NCI-H1436 (cell line): Measurements from ENCODE around the gene FOXD4L6.
"Not testable (repeated sequence)": the region's sequence is repeated elsewhere in the genome, so short reads cannot be mapped to it uniquely, and the experiment has no call there.

ENCODE experiments used
- DNase-seq: peaks from one replicate; lab custom pipeline; 2025; lab: John Stamatoyannopoulos, UW

Gene FOXD4L6

DNA sequence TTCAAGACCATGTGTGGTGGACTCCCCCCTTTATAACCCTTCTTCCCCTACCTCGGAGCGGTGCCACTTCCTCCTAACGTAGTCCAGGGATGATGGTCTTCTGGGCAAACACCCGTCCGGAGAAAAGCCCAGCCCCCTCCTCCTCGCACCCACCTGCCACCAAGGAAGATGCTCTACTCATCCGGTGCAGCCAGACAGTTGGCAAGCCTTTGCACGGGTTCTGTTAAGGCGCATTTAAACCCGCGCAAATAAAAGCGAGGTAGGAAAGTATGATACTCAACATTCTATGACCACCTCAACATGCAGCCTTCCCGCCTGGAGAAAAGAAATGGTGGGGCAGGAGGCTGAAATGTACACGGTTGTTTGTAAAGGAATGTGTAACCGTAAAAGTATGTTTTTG, at the start of gene FOXD4L6:
Gene FOXD4L6, minus strand, starts transcription at position 101 of the 400 bp plus-strand sequence. CDS start 298 bp downstream, outside the sequence.
- DNase-seq = not testable (repeated sequence)

- not testable (repeated sequence) for DNase-seq
Measured at GRCh38 chr9:41174994-41175393, 46.5 kb upstream of the FOXD4L6 start.

- DNase-seq = not testable (repeated sequence)
Measured at GRCh38 chr9:41150116-41150515, 21.6 kb upstream of the FOXD4L6 start.

DNA sequence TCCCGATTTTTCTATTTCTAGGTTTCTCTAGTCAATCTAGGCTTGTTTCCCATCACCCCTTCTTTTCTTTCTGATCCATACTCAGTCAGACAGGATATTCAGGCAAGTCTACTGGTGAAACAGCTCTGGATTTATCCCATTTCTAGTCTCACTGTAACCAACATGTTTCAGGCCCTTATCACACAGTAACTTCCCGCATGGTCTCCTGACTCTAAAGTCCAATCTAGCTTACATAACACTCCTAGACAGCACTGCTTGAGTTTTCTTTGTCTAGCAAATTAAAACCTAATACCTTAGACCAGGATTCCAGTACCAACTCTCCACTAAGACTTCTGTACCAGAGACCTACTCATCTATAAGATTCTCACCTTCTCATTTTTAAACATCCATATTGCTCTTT, 13.4 kb upstream of the FOXD4L6 start:
- not testable (repeated sequence) for DNase-seq

GRCh38 chr9:41126746-41127446, 1.6 kb downstream of the FOXD4L6 start:
- DNase-seq = not testable (repeated sequence)

- not testable (repeated sequence) for DNase-seq
Measured at GRCh38 chr9:41125936-41126335, 2.5 kb downstream of the FOXD4L6 start.

GRCh38 chr9:41125109-41125658, 3.3 kb downstream of the FOXD4L6 start:
- DNase-seq = not testable (repeated sequence)

- not testable (repeated sequence) for DNase-seq
Measured at GRCh38 chr9:41124250-41125108, 4.0 kb downstream of the FOXD4L6 start.

DNA sequence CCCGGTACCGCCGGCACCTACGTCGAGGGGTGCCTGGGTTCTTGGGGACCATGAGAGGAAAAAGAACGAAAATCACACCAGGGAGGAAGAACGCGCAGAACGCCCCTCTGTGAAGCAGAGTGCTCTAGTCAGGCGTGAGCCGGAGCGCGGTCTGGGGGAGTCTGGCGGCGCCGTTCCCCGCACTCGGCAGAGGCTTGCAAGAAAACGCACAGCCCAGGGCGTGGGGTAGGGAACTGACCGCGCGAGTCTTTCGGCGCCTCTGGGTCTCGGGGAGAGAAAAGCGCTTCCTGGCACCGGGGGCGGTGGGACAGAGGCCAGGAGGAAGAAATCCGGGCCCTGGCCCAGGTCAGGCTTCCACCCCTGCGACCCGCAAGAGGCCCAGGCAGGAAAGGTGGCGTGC, 4.7 kb downstream of the FOXD4L6 start:
- not testable (repeated sequence) for DNase-seq

GRCh38 chr9:41123396-41123795, 5.1 kb downstream of the FOXD4L6 start:
- DNase-seq = not testable (repeated sequence)

GRCh38 chr9:41120696-41121095, 7.8 kb downstream of the FOXD4L6 start:
- not testable (repeated sequence) for DNase-seq

DNA sequence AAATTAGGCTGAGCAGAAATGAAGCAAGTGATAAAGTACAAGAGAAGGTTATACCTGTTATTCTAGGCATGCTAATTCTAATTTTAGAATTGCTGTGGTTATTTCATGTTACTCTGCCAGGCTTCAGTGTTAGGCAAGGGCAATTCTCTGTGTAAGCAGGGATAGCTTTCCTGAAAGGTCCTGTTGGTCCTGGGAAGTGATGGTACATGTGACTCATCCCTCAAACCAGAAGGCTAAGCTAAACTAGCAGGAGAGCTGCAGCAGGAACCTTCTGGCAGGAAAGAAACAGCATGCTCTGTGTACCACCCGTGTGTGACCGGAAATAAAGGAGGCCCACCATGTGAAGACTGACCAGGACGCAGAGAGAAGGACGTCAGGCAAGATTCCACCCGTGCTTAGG, 8.8 kb downstream of the FOXD4L6 start:
- DNase-seq = not testable (repeated sequence)

DNA sequence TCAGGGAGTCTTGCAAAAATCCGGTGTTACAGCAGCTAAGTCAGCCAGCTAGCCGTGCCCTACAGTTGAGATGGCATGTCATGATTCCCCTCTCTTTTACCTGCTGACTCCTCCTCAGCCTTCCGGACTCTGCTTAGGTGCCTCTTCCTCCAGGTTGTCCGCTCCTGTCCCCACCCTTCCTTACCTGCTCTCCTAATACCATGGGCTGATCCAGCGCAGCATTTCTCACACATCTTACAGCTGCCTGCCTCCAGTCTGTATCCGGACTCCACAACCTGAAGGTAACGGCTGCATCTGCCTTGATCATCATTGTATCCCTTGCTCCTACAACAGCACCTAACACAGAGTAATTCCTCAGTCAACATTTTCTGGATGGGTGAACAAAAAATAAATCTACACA, 9.2 kb downstream of the FOXD4L6 start:
- not testable (repeated sequence) for DNase-seq

- DNase-seq = not testable (repeated sequence)
Measured at GRCh38 chr9:41113348-41113747, 15.1 kb downstream of the FOXD4L6 start.

- not testable (repeated sequence) for DNase-seq
Measured at GRCh38 chr9:41111414-41111813, 17.1 kb downstream of the FOXD4L6 start.

DNA sequence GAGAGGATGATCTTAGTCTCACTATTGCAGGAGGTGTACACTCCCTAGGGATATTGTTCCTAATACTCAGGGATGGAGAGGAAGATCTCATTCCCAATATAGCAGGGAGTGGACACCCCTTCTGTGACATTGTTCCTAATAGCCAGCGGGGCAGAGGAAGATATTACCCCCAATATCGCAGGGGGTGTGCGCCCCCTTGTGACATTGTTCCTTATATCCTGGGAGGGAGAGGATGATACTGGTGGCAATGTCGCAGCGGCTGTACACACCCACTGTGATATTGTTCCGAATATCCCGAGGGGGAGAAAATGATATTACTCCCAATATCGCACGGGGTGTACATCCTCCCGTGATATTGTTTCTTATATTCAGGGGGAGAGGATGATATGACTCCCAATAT, 17.6 kb downstream of the FOXD4L6 start:
- DNase-seq = not testable (repeated sequence)

DNA sequence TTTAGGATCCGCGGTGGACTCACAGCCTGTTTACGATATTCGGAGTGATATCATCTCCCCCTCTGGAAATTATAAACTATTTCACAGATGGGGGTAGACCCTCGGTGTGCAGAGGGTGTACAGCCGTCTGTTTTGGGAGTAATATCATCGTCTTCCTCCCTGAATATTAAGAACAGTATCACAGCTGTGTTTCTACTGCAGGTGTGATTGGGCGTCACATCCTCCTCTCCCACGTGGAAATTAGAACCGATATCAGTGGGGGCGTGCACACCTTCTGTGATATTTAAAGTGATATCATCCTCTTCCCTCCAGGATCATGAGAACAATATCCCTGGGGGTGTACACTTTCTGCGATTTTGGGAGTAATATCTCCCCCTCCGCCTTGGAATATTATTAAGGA, 19.2 kb downstream of the FOXD4L6 start:
- DNase-seq = not testable (repeated sequence)

- DNase-seq = not testable (repeated sequence)
Measured at GRCh38 chr9:41108816-41109215, 19.7 kb downstream of the FOXD4L6 start.

- not testable (repeated sequence) for DNase-seq
Measured at GRCh38 chr9:41106472-41107116, 21.9 kb downstream of the FOXD4L6 start.

GRCh38 chr9:41105557-41106253, 22.8 kb downstream of the FOXD4L6 start:
- not testable (repeated sequence) for DNase-seq

- DNase-seq = not testable (repeated sequence)
Measured at GRCh38 chr9:41104542-41104941, 23.9 kb downstream of the FOXD4L6 start.
